ENCODE measurements around the gene MYO16.

DNA sequence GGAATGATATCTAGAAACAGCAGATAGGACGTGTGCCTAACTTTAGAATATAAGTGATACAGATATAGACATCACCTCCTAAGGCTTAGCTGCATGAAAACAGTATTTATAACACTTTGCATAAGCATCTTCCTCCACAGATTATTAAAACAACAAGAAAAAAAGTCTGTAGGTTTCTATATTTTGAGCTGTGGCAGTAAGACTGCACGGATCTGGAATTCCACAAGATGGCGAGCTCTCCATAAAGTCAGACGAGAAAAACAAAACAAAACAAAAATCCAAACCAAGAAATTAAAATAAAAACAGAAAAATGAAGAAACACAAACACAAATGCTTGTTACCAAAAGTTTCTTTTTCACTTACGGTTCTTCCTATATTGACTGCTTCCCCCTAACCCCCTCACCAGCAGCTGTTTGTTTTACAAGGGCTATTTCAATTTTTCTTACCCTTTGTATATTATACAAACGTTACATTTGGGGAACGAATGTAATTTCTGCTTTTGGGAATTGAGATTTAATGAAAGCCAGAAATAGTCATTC is 285.8 kb downstream of the MYO16 start:
- no peak for TF ChIP-seq ZNF274 (IDR thresholded peaks at IDR 0.05; ENCODE audit: low read depth, low read length)
- TF ChIP-seq YY1 (IDR thresholded peaks at IDR 0.05; ENCODE audit: insufficient read depth, insufficient read length), result no peak
